Measurements from ENCODE around the gene OSBPL3.
A peak's percentile ranks its signal among the peaks of the same experiment; 100 is the strongest.
"Not testable (repeated sequence)": the region's sequence is repeated elsewhere in the genome, so short reads cannot be mapped to it uniquely, and the experiment has no call there.

The OSBPL3 gene

DNA sequence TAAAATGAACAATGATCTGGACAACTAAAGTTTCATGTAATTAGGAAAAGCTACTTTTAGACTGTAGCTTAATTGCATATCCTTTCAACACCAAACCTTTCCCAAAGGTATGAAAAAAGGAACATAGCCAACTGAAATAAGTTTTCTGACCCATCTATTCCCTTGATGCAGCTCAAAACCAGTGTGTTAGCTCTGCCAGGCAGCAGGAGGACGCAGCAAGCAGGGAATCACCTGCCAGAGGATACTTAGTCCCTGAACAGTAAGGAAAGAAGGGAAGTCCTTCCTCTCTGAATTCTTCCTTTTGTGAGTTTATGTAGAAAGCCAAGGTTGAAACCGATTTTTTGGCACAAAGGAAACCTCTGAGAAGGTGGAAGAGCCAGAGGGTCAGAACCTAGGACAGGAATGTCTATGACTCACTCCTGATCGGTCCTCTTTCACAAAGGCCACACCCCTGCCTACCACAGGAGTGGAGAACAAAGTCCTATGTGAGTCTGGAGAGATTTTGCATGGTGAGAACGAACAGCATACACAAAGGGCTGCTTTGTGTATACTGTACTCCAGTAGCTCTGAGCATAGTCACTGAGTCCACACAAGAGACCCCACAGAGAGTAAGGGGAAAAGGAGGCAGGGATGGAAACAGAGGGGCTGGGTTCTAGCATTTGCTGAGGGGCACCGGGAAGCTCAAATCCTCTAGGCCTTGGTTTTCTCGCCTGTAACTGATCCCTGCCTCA is 153.9 kb downstream of the OSBPL3 start:
- no peak for DNase-seq

DNA sequence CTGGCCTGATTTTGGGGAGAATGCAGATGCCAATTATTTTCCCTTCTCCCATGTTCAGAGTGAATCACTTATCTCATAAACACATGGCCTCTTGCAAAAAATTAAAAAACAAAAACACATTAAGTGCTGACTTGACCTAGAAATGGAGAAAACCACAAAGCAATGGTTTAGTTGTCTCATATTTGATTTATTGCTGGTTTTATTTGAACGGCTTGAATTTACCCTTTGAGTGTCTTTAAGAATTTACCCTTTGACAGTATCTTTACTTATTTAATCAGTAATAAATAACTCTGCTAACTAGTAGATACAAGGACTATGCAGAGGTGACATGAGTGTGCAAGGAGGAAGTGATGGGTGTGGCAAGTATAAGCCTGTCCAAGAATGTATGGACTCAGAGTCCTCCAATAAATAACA is 154.6 kb downstream of the OSBPL3 start:
- DNase-seq = no peak

GRCh38 chr7:24824896-24825295 is 155.1 kb downstream of the OSBPL3 start:
- no peak for DNase-seq

GRCh38 chr7:24824400-24824799 is 155.6 kb downstream of the OSBPL3 start:
- DNase-seq = no peak

GRCh38 chr7:24821754-24822054 is 158.3 kb downstream of the OSBPL3 start:
- DNase-seq = no peak

DNA sequence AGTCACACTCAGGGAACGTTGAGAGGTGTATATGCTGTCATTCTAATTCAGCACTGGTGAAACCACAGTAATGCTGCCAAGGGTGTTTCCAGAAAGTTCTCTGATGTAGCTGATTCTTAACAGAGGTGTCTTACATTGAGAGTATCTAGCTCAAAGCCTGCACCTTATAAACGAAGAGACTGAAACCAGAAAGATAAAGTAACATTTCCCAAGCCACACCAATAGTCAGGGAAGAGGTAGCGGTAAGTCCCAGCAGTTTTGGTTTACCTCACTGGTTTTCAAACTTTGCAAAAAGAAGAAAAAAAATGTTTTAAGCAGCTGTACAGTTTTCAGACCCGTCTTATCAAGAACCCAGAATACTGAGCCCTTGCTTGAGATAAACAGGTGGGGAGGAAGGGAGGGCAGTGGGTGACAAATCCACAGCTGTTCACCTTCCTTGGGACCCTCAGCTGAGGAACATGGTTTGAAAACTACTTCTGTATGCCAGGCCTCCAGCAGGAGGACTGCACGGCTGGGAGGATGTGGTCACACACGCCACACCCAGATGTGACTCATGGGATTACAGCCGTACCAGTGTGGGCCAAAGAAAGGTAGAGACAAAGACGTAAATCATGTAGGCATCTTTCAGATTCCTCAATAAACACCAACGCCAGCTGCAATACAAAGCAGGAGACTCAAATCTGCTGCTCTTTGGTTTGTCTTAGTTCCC is 158.8 kb downstream of the OSBPL3 start:
- peak; percentile 72 for DNase-seq

DNA sequence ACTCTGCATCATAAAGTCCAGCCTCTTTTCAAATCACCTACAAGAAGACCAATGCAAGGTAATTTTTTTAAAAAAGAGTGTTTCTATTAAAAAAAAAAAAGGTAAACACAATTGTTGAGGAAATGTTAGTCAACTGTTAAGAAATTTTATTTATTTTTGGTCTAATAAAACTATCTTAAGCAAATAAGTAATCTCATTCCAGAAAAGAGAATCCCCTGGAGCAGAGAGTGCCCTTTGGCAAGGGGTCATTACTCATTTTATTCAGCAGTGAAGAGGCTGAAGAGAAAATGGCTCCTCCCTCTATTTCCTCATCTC is 159.3 kb downstream of the OSBPL3 start:
- no peak for DNase-seq

DNA sequence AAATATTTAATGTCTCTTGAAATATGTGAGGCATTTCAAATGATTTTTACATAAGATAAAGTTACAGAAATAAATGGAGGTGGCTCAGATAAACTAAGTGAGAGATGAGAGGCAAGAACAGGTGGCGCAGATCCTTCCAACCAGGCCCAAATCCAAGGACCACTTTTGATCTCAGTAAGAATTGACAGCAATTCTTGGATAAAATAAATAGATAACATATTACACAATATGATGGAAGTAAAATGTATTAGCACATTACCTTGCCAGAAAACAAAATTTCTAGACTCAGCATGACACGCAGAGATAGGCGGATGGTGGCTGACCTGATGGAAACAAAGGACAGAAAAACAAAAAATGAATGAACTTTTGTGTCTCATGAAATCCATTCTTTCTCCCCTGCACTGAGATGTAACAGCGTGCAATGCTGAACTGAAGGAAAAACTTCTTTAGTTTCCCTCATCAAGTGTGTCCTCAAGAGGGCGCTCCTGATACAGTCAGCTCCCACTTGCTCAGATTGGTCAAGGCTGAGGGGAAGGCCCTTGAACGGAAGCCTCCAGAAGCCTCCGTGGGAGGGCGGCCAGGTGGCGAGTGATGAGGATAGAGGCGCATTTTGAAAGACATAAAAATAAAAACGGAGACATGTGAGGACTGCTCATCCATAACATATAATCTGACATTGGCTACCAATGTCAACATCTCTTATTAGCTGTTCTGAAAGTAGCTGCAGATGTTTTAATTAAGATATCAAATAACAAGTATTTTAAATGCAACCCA is 159.9 kb downstream of the OSBPL3 start:
- DNase-seq = peak; percentile 74

DNA sequence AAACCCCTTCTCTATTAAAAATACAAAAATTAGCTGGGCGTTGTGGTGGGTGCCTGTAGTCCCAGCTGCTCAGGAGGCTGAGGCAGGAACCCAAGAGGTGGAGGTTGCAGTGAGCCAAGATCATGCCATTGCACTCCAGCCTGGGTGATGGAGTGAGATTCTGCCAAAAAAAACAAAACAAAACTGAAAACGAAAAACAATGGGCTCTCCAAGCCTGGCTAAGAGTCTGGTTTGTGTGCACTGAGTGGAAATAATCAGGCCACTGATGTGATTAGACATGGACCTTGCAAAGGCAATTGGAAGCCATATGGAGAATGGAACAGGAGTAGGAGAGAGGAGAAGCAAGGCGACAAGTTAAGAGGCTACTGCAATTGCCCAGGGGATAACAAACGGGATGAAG is 162.6 kb downstream of the OSBPL3 start:
- no peak for DNase-seq

GRCh38 chr7:24816868-24817267 is 163.1 kb downstream of the OSBPL3 start:
- DNase-seq = no peak

DNA sequence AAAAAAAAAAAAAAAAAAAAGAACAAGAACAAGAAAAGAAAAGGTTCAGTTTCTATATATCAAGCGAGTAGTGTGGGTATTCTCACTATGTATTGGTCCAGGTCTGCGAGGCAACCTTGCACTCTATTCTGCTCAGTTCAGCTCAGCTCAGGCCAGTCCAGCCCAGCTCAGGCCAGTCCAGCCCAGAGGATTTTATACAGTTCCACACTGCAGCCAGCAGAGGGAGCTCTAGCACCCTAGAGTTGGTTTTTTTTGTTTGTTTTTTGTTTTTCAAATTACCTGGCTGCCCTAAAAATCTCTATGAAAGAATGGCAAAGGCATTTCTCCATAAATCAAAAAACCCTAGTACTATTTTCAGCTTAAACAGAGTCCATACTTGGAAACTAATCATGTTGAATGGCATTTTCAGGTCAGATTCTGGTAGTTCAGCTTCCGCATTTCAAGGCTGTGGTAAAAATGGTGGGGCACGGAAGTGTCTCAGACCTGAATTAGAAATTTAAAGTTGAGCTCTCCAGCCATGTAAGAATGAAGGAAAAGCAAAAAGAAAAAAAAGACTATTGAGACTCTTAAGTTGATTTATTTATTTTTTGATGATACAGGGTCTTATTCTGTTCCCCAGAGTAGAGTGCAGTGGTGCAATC is 167.6 kb downstream of the OSBPL3 start:
- DNase-seq = peak; percentile 52

- no peak for DNase-seq
These were observed 171.5 kb downstream of the OSBPL3 start for GRCh38 chr7:24808518-24808917.

GRCh38 chr7:24802300-24802699 is 177.7 kb downstream of the OSBPL3 start:
- no peak for DNase-seq

GRCh38 chr7:24801883-24802282 is 178.1 kb downstream of the OSBPL3 start:
- no peak for DNase-seq

- no peak for DNase-seq
These were observed 179.3 kb downstream of the OSBPL3 start for GRCh38 chr7:24800667-24801066.

DNA sequence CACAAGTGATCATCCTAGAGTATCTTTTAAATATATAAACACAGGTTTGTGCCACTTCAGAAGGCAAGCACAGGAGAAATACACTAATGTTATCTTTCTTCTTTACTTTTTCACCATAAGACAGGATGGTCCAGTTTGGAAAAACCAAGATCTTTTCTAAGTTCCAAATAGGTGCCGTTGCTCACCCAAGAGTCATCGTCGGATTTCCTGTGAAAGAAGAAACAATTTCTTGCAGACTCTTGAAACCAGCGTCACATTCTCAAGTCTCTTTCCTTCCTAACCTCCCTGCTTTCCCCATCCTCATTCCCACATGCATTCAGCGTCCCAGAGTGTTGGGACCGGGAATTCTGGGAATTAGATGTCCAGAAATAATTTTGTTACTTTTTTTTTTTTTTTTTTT is 179.9 kb downstream of the OSBPL3 start:
- no peak for DNase-seq

DNA sequence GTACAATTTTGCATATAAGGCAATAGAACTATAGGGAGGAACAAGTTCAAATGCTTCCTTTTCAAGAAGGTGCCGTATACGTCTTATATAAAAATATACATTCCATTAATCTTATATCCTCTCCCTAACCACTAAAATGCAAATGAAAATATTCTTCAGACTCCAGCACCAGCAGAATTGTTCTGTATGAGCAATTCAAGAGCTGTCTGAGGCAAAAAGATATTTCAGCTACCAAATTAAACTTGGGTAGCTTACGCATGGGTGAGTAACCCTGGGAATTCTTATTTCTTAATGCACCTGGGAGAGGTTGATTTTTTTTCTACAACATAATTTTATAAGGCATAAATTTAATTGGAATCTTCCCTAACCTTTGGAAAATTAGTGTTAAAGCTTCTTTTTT is 180.5 kb downstream of the OSBPL3 start:
- DNase-seq = no peak

- DNase-seq = no peak
These were observed 181.7 kb downstream of the OSBPL3 start for GRCh38 chr7:24798261-24798660.

DNA sequence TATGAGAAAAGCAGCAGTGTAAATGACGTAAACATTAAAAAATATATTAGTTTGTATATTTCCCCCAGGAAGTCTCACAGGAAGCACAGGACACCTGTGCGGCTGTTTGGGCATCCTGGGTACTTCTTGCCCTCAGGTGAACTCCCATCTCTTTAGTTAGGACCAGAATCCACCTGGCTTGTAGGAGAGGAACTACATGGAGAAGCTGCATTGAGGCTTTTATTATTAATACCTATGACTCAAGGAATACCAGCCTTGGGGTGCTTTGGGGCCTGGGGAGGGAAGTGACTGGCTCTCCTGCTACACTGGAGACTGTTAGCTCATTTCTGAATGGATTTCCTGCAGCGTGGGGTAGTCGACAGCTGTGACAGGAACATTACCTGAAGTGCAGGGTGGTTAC is 182.7 kb downstream of the OSBPL3 start:
- no peak for DNase-seq

- DNase-seq = no peak
These were observed 184.6 kb downstream of the OSBPL3 start for GRCh38 chr7:24795407-24795767.

GRCh38 chr7:24794751-24795406 is 185.1 kb downstream of the OSBPL3 start:
- DNase-seq = not testable (repeated sequence)

DNA sequence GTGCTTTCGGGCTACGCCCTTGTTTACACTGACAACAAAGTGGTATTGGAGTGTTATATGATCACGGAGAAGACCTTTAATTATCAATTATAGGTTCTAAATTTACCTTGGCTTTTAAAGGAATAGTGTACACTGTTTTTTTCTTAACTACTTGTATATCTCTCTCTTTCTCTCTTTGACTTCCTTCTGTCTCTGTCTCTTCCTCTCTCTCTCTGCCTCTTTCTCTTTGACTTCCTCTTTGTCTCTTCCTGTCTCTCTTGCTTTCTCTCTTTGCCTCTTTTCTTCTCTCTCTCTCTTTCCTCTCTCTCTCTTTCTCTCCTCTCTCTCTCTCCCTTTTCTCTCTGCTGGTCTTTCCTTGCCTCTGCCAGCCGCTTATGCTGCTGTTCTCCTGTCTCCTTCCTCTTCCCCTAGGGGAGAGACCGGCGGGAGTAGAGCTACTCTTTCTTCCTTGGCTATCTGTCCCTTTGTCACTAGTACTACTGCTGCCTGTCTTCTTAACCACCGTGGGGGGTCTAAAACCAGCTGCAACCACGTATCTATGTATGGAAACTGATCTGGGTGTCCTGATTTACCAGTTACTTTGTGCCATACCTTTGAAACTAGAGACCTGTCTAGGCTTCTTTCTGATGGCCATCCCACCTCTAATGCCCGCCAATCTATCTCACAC is 185.9 kb downstream of the OSBPL3 start:
- no peak for DNase-seq

Data from activated CD4-positive, CD25-positive, alpha-beta regulatory T cell treated with anti-CD3 and anti-CD28 coated beads, Interleukin-2, amount 50 U/mL, for 72 hours (primary cell).